GM21526 (cell line): ENCODE results near the gene JUP.

Experiments used
- ATAC-seq: cut with Tn5 transposase; IDR thresholded peaks from one replicate; pipeline ENCODE4 v1.9.1; 2021; ENCODE audit warnings: moderate library complexity; ENCODE audit not compliant: unreplicated experiment, low FRiP score

Gene JUP

GRCh38 chr17:41762391-41762790 lies 24.1 kb downstream of the JUP start:
- ATAC-seq: no peak

GRCh38 chr17:41760878-41761277 lies 25.6 kb downstream of the JUP start:
- no peak for ATAC-seq

- no peak for ATAC-seq
Measured at GRCh38 chr17:41758601-41759000, 27.9 kb downstream of the JUP start.

GRCh38 chr17:41754066-41754465 lies 32.4 kb downstream of the JUP start:
- ATAC-seq: no peak

- ATAC-seq: no peak
Measured at GRCh38 chr17:41751288-41751687, 35.2 kb downstream of the JUP start.

GRCh38 chr17:41750862-41751261 lies 35.6 kb downstream of the JUP start:
- ATAC-seq: no peak

- ATAC-seq: no peak
Measured at GRCh38 chr17:41748275-41748674, 38.2 kb downstream of the JUP start.

- ATAC-seq: no peak
Measured at GRCh38 chr17:41741709-41742108, 44.8 kb downstream of the JUP start.

- ATAC-seq: no peak
Measured at GRCh38 chr17:41740506-41740905, 46.0 kb downstream of the JUP start.

GRCh38 chr17:41739661-41740352 lies 46.7 kb downstream of the JUP start:
- ATAC-seq: no peak

- no peak for ATAC-seq
Measured at GRCh38 chr17:41738801-41739112, 47.8 kb downstream of the JUP start.

GRCh38 chr17:41738077-41738800 lies 48.3 kb downstream of the JUP start:
- ATAC-seq: no peak

GRCh38 chr17:41737680-41738023 lies 48.9 kb downstream of the JUP start:
- no peak for ATAC-seq

- no peak for ATAC-seq
Measured at GRCh38 chr17:41736983-41737679, 49.4 kb downstream of the JUP start.

GRCh38 chr17:41735744-41736143 lies 50.8 kb downstream of the JUP start:
- no peak for ATAC-seq

GRCh38 chr17:41734949-41735313 lies 51.6 kb downstream of the JUP start:
- ATAC-seq: no peak

GRCh38 chr17:41734139-41734948 lies 52.2 kb downstream of the JUP start, which contains the start of gene HAP1:
TSS of gene HAP1 (minus strand) at chr17:41734643. CDS start at chr17:41734634, 9 bp downstream.
- ATAC-seq: no peak

- no peak for ATAC-seq
Measured at GRCh38 chr17:41733348-41734138, 53.0 kb downstream of the JUP start.

GRCh38 chr17:41731836-41732235 lies 54.7 kb downstream of the JUP start:
- ATAC-seq: no peak

- no peak for ATAC-seq
Measured at GRCh38 chr17:41730479-41730878, 56.0 kb downstream of the JUP start.
